NCI-H146 treated with DMSO at 0.1 percent for 48 hours (cell line): Measurements from ENCODE around the gene TESK1.
"Not testable (repeated sequence)": the region's sequence is repeated elsewhere in the genome, so short reads cannot be mapped to it uniquely, and the experiment has no call there.

Experiments
- DNase-seq: peaks from one replicate; lab custom pipeline; 2025; ENCODE audit not compliant: unreplicated experiment; lab: John Stamatoyannopoulos, UW

The TESK1 gene

DNA sequence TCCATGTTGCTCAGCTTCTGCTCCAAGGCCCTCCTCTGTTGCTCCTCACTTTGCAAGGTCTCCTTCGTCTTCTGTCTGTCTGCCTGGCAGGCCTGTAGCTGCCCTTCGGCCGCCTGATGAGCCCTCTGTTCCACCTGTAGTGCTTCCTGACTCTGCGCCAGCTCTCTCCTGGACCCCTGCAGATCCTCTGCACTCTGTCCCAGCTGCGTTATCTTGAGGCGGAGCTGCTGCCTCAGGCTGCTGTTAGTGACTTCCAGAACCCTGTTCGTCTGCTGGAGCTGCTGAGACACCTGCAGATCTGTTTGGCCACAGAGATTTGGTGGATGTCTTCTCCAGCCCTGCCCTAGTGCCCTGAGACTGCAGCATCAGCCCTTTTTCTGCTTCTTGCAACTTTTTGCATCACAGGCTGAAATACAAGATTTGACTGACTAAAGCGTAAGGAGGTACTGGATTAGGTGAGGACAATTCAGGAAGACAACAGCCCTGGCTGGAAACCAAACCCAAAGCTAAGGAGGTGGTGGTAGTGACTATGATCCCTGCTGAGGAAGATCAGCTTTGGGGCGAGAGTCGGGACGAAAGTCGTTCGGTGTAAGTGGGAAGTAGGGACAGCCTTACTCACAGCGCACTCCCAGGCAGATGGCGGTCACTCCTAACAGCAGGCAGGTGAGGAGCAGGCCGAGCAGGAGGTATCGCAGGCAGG is 11.1 kb downstream of the TESK1 start:
- peak; percentile 53 for DNase-seq

DNA sequence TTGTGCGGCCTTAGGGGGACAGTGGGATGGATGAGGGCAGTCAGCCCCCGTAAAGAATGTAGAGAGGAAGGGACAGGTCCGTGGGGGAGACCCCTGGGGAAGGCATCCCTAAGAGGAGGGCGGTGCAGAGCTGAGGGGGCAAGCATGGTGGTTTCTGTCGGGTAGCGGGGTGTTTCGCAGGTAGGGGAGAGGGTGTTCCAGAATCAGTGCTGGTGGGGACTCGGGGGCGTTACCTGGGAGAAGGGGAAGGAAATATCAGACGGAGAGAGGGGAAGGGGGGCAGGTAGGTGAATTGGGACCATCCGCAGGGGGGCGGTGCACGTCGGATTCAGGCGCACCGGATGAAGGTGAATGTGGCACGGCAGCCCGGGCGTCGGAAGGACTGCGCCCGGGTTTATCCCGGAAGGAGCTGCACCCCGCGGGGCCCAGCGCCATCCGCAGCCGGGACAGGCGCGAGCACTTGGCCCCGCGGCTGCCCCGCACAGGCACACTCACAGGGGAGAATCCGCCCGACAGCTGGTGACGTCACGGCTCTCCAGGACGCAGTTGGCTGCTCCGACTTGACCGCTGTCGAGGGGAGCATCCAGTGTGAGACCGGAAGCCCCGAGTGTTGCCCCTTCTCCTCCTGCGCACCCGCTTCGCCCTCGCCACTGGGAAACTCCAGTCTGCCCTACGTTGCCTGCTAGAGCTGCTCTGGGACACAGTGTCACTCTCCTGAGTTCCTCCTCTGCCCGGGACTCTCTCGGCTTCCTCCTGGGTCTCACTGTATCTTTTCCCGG is 11.8 kb downstream of the TESK1 start:
- peak; percentile 27 for DNase-seq

DNA sequence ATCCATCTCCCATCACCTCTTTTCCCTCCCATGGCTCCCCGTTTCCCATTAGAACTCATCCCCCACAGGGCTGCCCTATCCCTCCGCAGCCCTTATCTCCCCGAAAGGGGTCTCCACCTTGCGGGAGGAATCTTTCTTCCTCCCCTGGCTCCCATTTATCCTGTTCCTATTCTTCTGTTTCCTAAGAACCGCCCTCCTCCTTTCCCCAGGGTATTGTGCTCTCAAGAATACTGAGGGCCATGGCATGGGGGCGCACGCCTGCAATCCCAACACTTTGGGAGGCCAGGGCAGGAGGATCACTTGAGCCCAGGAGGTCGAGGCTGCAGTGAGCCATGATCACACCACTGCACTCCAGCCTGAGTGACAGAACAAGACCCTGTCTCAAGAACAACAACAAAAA is 12.5 kb downstream of the TESK1 start:
- no peak for DNase-seq

DNA sequence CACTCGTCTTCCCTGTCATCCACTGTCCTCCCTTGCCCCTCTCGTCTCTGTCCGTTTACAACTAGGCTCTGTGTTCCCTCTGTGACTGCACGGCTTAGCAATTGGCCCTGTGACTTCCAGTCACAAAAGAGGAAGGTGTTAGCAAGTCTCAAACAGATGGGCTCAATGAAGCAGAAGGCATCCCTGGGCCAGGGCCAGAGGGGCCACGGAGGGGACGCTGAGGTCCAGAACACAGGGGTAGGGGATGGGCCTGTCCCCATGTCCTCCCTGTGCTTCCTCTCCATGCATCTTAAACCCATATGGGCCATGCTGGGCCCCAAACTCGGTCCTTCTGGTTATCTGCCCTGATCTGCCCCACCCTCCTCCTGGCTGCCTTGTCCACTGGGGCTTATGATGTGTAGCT is 13.3 kb downstream of the TESK1 start, which contains the start of gene CD72:
CD72 (minus strand) TSS at position 89 of the 403 bp plus-strand sequence. CDS start 110 bp downstream, outside the sequence.
- no peak for DNase-seq

DNA sequence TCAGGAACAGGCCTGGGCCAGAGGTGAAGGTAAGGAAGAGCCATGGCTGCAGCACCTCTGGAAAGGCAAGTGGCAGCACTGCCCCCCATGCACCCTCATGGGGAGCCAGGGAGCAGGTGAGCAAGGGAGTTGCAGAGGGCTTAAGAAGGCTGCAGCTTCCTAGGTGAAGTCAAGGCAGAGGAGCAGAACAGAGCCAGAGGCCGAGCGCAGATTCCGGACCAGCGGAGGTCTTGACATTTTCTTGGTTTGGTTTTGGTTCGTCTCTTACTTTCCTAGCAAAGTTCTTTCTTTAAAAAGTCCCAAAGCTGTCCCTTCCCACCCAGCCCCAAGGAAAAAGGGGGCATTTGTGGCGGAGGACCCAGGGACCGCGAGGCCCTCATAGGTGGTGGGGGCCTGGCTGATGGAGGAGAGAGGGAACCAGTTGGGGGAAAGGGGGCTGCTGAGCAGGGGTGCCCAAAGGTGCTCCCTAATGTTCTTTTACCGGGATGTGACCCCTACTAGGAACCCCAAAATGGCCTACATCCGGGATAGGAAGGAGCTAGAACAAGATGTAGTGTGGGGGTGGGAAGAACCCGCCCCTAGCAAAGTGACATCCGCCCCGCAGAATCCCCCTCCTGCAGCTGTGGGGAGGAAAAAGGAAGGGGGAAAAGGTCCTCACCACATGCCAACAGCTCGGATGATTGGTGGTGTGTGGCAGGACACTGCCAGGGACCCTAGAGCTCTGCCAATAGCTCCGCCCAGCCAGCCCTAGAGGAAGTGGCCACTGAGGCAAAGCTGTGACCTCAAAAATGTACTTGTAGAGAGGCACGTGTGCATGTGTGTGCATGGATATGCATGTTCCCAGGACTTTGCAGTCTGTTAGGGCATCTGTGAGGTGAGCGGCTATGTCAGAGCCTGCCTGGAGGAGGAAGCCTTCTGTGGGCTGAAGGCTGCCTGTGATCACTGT is 14.1 kb downstream of the TESK1 start:
- no peak for DNase-seq

GRCh38 chr9:35619800-35620158 is 14.7 kb downstream of the TESK1 start:
- DNase-seq = no peak

DNA sequence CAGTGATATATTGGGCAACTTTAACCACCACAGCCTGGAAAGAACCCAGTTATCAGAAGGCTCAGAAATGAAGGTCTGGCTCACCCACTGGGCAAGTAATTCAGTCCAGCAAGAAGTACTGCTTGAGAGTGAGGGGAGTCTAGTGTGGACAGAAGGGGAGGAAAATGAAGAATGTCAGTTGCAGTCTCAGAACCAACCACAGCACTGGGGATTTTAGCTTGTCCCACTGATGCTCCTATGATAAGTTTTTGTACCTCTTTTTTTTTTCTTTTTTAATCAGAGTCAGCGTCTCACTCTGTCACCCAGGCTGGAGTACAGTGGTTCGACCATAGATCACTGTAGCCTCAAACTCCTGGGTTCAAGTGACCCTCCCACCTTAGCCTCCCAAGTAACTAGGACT is 22.5 kb downstream of the TESK1 start:
- no peak for DNase-seq

DNA sequence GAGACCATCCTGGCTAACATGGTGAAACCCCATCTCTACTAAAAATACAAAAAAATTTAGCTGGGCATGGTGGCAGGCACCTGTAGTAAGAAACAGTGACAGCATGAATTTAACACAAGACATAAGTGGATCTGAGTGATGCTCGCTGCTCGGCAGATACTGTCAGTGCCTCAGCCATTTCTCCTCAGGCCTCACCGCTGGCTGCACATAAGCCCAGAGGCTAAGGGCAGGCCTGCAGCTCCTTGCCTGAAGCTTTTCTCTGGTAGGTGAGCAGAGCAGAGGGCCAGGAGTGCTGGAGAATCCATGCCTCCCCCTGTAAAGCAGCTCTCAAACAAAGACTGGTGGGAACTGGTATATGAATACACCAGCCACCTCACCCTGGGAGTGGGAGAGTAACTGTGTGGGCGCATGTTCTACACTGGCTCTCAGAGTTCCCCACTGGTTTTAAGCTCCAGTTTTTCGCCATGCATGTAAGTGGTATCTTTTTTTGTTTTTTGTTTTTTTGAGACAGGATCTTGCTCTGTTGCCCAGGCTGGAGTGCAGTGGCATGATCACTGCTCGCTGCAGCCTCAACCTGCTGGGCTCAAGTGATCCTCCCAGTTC is 23.4 kb downstream of the TESK1 start:
- no peak for DNase-seq

GRCh38 chr9:35629597-35629996 is 24.5 kb downstream of the TESK1 start:
- DNase-seq = no peak

- DNase-seq = no peak
Measured at GRCh38 chr9:35635730-35636129, 30.7 kb downstream of the TESK1 start.

DNA sequence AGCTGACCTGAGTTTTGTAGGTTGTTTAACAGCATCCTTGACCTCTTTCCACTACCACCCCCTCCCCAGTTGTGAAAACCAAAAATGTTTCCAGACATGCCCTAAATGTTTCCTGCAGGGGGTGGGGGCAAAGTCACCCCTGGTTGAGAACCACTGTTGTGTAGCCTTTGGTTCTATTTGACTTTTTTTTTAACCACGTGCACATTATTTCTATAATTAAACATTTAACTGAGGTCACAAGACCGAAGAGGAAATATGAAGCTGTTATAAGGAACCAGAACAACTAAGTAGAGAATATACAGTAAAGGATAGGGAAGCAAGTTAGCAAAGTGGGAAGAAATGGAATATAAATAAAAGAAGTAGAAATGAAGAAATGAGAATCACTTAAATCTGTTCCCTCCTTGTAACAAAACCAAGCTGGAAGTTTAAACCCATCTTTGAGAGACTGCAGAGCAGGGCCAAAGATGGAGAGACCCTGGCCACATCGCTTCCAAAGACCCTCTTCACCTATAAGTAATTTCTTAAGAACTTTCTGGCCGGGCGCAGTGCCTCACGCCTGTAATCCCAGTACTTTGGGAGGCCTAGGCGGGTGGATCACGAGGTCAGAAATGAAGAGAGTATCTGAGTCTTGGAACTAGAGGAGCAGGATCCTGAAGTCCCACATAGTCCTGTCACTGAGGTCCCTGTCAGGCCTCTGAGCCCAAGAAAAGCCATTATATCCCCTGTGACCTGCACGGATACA is 31.2 kb downstream of the TESK1 start:
- DNase-seq = no peak

- DNase-seq = not testable (repeated sequence)
Measured at GRCh38 chr9:35636877-35637246, 31.8 kb downstream of the TESK1 start.

- not testable (repeated sequence) for DNase-seq
Measured at GRCh38 chr9:35637427-35637955, 32.4 kb downstream of the TESK1 start.

DNA sequence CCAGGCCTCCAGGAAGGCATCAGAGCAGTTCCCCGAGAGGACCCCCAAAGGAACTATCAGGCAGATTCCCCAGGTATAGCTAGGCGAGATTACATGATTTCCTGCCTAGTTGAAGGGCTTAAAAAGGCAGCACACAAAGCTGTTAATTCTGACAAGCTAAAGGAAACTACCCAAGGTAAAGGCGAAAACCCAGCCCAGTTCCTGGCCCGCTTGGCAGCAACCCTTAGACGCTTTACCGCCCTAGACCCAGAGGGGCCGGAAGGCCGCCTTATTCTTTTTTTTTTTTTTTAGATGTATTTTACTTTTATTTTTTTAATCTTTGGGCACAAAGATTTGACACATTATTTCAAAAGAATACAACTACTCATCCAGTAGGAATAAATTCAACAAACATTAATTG is 33.7 kb downstream of the TESK1 start:
- DNase-seq = not testable (repeated sequence)

- DNase-seq = not testable (repeated sequence)
Measured at GRCh38 chr9:35639225-35639624, 34.2 kb downstream of the TESK1 start.

DNA sequence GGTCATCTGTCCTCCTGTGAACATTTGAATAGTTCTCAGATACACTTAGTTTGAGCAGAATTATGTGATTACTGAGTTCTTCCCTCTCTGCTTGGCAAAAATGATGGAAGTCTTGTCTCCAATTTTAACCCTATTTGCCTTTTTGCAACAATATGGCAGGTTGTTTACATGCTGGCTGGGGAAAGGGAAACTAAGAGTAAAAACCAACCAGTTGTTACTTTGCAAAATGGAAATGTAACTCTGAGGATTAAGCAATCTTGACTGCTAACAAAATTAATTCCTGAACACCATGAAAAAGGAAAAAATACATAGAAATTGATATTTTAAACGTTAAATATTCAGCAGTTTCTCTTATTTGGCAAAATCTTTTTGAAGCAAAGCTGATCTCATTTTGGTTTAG is 34.6 kb downstream of the TESK1 start:
- no peak for DNase-seq

- not testable (repeated sequence) for DNase-seq
Measured at GRCh38 chr9:35640431-35640830, 35.4 kb downstream of the TESK1 start.

DNA sequence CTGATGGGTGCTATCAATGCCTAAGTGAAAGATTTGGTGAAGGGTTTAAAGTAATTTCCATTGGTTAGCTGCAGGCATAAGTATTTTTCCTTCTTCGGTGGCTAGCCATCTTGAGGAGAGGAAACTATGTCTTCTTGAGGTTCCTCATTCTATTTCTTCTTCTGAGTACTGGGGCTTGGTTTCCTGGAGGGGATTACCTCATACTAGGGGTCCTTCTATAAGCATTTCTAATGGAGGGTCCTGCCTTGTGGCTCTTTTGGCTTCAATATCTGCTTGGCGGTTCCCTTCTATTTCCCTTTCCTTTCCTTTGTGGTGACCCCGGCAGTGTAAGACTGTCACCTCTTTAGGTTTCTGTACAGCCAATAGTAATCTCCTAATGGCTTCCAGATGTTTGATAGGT is 36.4 kb downstream of the TESK1 start:
- DNase-seq = not testable (repeated sequence)

DNA sequence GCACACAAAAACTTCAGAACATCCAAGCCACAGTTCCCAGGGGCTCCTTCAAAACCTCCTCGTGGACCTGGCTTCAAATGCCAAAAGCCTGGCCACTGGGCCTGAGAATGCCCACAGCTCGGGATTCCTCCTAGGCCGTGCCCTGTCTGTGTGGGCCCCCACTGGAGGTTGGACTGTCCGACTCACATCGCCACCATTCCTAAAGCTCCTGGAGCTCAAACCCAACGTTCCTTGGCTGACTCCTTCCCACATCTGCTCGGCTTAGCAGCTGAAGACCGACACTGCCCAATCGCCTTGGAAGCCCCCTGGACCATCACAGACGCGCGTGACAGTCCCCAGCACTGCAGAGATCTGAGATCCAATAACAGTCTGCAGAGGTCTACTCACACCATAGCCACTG is 38.0 kb downstream of the TESK1 start:
- DNase-seq = no peak

GRCh38 chr9:35645736-35646135 is 40.7 kb downstream of the TESK1 start:
- not testable (repeated sequence) for DNase-seq
